Measurements from ENCODE around the gene TRIAP1. TPM values are rescaled to one million over a fixed set of nuclear protein-coding genes. Genes with fewer than 3 reads are reported as not detected.

TRIAP1 gene
- total RNA-seq, 3 donors from 2014 or later = 14.9 to 16.7 (median 16.3) TPM

GRCh38 chr12:120417917-120418580, 28.1 kb downstream of the TRIAP1 start:
- Histone ChIP-seq H3K4me3 (no peak overlapping the region), H3K36me3 (ENCODE audit: low read depth) (no peaks in the 10 kb centered on the region), H3K4me1 (ENCODE audit: low read depth) (no peaks in the 10 kb centered on the region), H3K9me3 (no peaks in the 10 kb centered on the region)
- ATAC-seq (no peak), DNase-seq (no peak)
- intact Hi-C loops (cut with DNase I, micrococcal nuclease) = no loop called here
- TF ChIP-seq CTCF (IDR thresholded peaks at IDR 0.05) = no peak

- H3K36me3 ChIP-seq (ENCODE audit: low read depth) = no peaks in the 10 kb centered on the region
- ATAC-seq (no peak), DNase-seq (no peak)
- intact Hi-C loops (cut with DNase I, micrococcal nuclease) = no loop called here
- no peak overlapping the region for H3K4me3 ChIP-seq
- no peak for TF ChIP-seq CTCF (IDR thresholded peaks at IDR 0.05)
- no peaks in the 10 kb centered on the region for H3K9me3 ChIP-seq
- no peaks in the 10 kb centered on the region for H3K4me1 ChIP-seq (ENCODE audit: low read depth)
These were observed 29.5 kb downstream of the TRIAP1 start for GRCh38 chr12:120416490-120417216.

GRCh38 chr12:120413901-120414695, 32.1 kb downstream of the TRIAP1 start:
- peak; percentile 94 for ATAC-seq

GRCh38 chr12:120412421-120412820, 33.8 kb downstream of the TRIAP1 start:
- intact Hi-C loops (cut with DNase I, micrococcal nuclease) = no loop called here
- no peak for ATAC-seq
- Histone ChIP-seq H3K36me3 (ENCODE audit: low read depth) (no peaks in the 10 kb centered on the region), H3K9me3 (no peaks in the 10 kb centered on the region), H3K4me1 (ENCODE audit: low read depth) (no peaks in the 10 kb centered on the region), H3K4me3 (no peak overlapping the region)
- no peak for TF ChIP-seq CTCF (IDR thresholded peaks at IDR 0.05)
- no peak for DNase-seq

More at GRCh38 chr12:120413901-120414695, 32.1 kb downstream of the TRIAP1 start:
- intact Hi-C loops (cut with DNase I, micrococcal nuclease) = no loop called here
- H3K4me1 ChIP-seq (ENCODE audit: low read depth) = no peaks in the 10 kb centered on the region
- TF ChIP-seq CTCF (IDR thresholded peaks at IDR 0.05) = no peak
- H3K4me3 ChIP-seq = no peak overlapping the region
- peak in 2 of 3 donors; percentile 49 to 57 for DNase-seq
- H3K9me3 ChIP-seq = no peaks in the 10 kb centered on the region
- no peaks in the 10 kb centered on the region for H3K36me3 ChIP-seq (ENCODE audit: low read depth)

- TF ChIP-seq CTCF (IDR thresholded peaks at IDR 0.05) = no peak
- Histone ChIP-seq H3K4me1 (ENCODE audit: low read depth) (peaks cover 5% of the 10 kb centered on the region), H3K9me3 (no peaks in the 10 kb centered on the region), H3K36me3 (ENCODE audit: low read depth) (no peaks in the 10 kb centered on the region), H3K4me3 (no peak overlapping the region)
- intact Hi-C loops (cut with DNase I, micrococcal nuclease) = no loop called here
- no peak for DNase-seq
- no peak for ATAC-seq
These were observed 37.4 kb downstream of the TRIAP1 start for GRCh38 chr12:120408771-120409170.
